ENCODE measurements around the gene NTHL1.

DNA sequence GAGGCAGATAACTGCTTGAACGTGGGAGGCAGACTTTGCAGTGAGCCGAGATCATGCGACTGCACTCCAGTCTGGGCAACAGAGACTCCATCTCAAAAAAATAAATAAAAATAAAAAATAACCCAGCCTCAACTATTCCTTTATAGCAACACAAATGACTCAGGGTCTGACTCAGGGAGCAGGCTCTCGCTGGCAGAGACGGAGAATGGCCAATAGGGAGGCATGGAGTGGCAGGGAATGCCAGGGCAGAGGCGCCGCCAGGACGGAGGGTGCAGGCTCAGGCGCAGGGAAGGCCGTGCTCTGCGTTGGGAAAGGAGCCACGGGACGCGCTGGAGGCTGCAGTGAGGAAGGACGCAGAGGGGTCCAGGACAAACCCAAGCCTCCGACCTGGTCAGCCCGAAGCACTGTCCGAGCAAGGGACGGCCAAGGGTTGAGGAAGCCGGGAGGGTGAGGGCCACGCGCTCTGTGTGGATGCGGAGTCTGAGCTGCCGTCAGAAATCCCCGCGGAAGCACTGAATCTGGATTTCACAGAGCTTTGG is 47.8 kb upstream of the NTHL1 start:
- no peak for TF ChIP-seq NRF1 (conservative IDR thresholded peaks at IDR 0.05; ENCODE audit: low read depth, low read length)
- TF ChIP-seq POLR2AphosphoS5 (IDR thresholded peaks at IDR 0.05; ENCODE audit: low read length) = no peak
- TF ChIP-seq SIN3A (IDR thresholded peaks at IDR 0.05; ENCODE audit: low read depth, low read length) = no peak
- TF ChIP-seq SP1 (IDR thresholded peaks at IDR 0.05; ENCODE audit: low read depth, low read length) = no peak
- TF ChIP-seq EZH2 (IDR thresholded peaks at IDR 0.05; ENCODE audit: borderline replicate concordance, control insufficient read depth, low read depth, low read length) = no peak
- TF ChIP-seq, protein P1, sequence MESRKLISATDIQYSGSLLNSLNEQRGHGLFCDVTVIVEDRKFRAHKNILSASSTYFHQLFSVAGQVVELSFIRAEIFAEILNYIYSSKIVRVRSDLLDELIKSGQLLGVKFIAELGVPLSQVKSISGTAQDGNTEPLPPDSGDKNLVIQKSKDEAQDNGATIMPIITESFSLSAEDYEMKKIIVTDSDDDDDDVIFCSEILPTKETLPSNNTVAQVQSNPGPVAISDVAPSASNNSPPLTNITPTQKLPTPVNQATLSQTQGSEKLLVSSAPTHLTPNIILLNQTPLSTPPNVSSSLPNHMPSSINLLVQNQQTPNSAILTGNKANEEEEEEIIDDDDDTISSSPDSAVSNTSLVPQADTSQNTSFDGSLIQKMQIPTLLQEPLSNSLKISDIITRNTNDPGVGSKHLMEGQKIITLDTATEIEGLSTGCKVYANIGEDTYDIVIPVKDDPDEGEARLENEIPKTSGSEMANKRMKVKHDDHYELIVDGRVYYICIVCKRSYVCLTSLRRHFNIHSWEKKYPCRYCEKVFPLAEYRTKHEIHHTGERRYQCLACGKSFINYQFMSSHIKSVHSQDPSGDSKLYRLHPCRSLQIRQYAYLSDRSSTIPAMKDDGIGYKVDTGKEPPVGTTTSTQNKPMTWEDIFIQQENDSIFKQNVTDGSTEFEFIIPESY (IDR thresholded peaks at IDR 0.05) = no peak
